ENCODE measurements around the gene CNOT11. TPM values are rescaled to one million over a fixed set of nuclear protein-coding genes. Genes with fewer than 3 reads are reported as not detected.

The CNOT11 gene
- total and polyA plus RNA-seq, 2 of the 13 experiments (the other 11 are each of a cell fraction or from before 2014, with no cell fraction given) = 114 to 209 TPM

GRCh38 chr2:101205521-101206479 lies 46.9 kb upstream of the CNOT11 start (continued):
- TF ChIP-seq GABPB1 (CRISPR knock-in tag; IDR thresholded peaks at IDR 0.05) (0 out of 2 replicates have a peak, but pooled peaks have one; percentile 18), AFF4 (CRISPR knock-in tag; IDR thresholded peaks at IDR 0.05) (no peak), ZNF772 (CRISPR knock-in tag; IDR thresholded peaks at IDR 0.05) (peak; percentile 39; the same call in 1 of the 2 replicates), KAT8 (CRISPR knock-in tag; IDR thresholded peaks at IDR 0.05) (peak; percentile 50; the same call in 1 of the 2 replicates), ZBTB49 (CRISPR knock-in tag; IDR thresholded peaks at IDR 0.05; ENCODE audit: borderline replicate concordance) (no peak), ZNF468 (CRISPR knock-in tag; IDR thresholded peaks at IDR 0.05) (no peak), ADNP (CRISPR knock-in tag; IDR thresholded peaks at IDR 0.05) (no peak; the same call in 1 of the 2 replicates), MNT (IDR thresholded peaks at IDR 0.05) (no peak), ARID2 (CRISPR knock-in tag; IDR thresholded peaks at IDR 0.05; ENCODE audit: borderline replicate concordance) (no peak), NFIC (IDR thresholded peaks at IDR 0.05; ENCODE audit: low read length) (no peak), ZNF629 (CRISPR knock-in tag; conservative IDR thresholded peaks at IDR 0.05) (0 out of 2 replicates have a peak, but pooled peaks have one; percentile 9), ERF (CRISPR knock-in tag; IDR thresholded peaks at IDR 0.05) (0 out of 2 replicates have a peak, but pooled peaks have one; percentile 14), RXRA (CRISPR knock-in tag; IDR thresholded peaks at IDR 0.05) (no peak), KDM2A (CRISPR knock-in tag; IDR thresholded peaks at IDR 0.05; ENCODE audit: borderline replicate concordance, low read depth) (0 out of 2 replicates have a peak, but pooled peaks have one; percentile 27), EZH2 (conservative IDR thresholded peaks at IDR 0.05; ENCODE audit: low read depth, low read length) (no peak), NONO (IDR thresholded peaks at IDR 0.05) (no peak), NONO (CRISPR knock-in tag; conservative IDR thresholded peaks at IDR 0.05) (no peak), ZNF282 (IDR thresholded peaks at IDR 0.05; ENCODE audit: partially characterized antibody) (no peak), GTF3A (CRISPR knock-in tag; conservative IDR thresholded peaks at IDR 0.05) (no peak), ESRRA (CRISPR knock-in tag; IDR thresholded peaks at IDR 0.05; ENCODE audit: low read depth) (no peak; the same call in 1 of the 2 replicates)

Measured in HepG2 (cell line).